ENCODE measurements around the gene OSBPL10. TPM values are rescaled to one million over a fixed set of nuclear protein-coding genes. Genes with fewer than 3 reads are reported as not detected.

Gene OSBPL10
- total RNA-seq, 1 experiment from 2014 or later: 74.7 TPM

GRCh38 chr3:31696009-31696297, 285.1 kb downstream of the OSBPL10 start:
- Mint-ChIP-seq H3K27me3 (ENCODE audit: unreplicated experiment) (no peaks in the 10 kb centered on the region), H3K4me1 (ENCODE audit: low read depth, unreplicated experiment) (peaks cover 7% of the 10 kb centered on the region), H3K9me3 (ENCODE audit: low read depth, unreplicated experiment) (peaks cover 3% of the 10 kb centered on the region), H3K27ac (ENCODE audit: unreplicated experiment) (no peak overlapping the region), H3K36me3 (ENCODE audit: insufficient read depth, unreplicated experiment) (peaks cover 11% of the 10 kb centered on the region), H3K4me3 (ENCODE audit: low read depth, unreplicated experiment) (no peak overlapping the region)
- CTCF ChIA-PET: no interaction called here
- no TSS peak for BruUV-seq (replicated peaks)
- TF ChIP-seq, protein P1, sequence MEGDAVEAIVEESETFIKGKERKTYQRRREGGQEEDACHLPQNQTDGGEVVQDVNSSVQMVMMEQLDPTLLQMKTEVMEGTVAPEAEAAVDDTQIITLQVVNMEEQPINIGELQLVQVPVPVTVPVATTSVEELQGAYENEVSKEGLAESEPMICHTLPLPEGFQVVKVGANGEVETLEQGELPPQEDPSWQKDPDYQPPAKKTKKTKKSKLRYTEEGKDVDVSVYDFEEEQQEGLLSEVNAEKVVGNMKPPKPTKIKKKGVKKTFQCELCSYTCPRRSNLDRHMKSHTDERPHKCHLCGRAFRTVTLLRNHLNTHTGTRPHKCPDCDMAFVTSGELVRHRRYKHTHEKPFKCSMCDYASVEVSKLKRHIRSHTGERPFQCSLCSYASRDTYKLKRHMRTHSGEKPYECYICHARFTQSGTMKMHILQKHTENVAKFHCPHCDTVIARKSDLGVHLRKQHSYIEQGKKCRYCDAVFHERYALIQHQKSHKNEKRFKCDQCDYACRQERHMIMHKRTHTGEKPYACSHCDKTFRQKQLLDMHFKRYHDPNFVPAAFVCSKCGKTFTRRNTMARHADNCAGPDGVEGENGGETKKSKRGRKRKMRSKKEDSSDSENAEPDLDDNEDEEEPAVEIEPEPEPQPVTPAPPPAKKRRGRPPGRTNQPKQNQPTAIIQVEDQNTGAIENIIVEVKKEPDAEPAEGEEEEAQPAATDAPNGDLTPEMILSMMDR (IDR thresholded peaks at IDR 0.05; ENCODE audit: unreplicated experiment): no peak
- intact Hi-C loops (cut with micrococcal nuclease; ENCODE audit: unreplicated experiment): no loop called here
- no peak for DNase-seq

GRCh38 chr3:31695280-31696008, 285.6 kb downstream of the OSBPL10 start:
- no peak overlapping the region for H3K4me3 Mint-ChIP-seq (ENCODE audit: low read depth, unreplicated experiment)
- TF ChIP-seq, protein P1 (IDR thresholded peaks at IDR 0.05; ENCODE audit: unreplicated experiment): peak; percentile 24
- peaks cover 3% of the 10 kb centered on the region for H3K9me3 Mint-ChIP-seq (ENCODE audit: low read depth, unreplicated experiment)
- no peaks in the 10 kb centered on the region for H3K27me3 Mint-ChIP-seq (ENCODE audit: unreplicated experiment)
- H3K4me1 Mint-ChIP-seq (ENCODE audit: low read depth, unreplicated experiment): peaks cover 7% of the 10 kb centered on the region
- peaks cover 9% of the 10 kb centered on the region for H3K36me3 Mint-ChIP-seq (ENCODE audit: insufficient read depth, unreplicated experiment)
- CTCF ChIA-PET: no interaction called here
- no peak overlapping the region for H3K27ac Mint-ChIP-seq (ENCODE audit: unreplicated experiment)
- intact Hi-C loops (cut with micrococcal nuclease; ENCODE audit: unreplicated experiment): no loop called here
- peak; percentile 9 for DNase-seq
- no TSS peak for BruUV-seq (replicated peaks)

DNA sequence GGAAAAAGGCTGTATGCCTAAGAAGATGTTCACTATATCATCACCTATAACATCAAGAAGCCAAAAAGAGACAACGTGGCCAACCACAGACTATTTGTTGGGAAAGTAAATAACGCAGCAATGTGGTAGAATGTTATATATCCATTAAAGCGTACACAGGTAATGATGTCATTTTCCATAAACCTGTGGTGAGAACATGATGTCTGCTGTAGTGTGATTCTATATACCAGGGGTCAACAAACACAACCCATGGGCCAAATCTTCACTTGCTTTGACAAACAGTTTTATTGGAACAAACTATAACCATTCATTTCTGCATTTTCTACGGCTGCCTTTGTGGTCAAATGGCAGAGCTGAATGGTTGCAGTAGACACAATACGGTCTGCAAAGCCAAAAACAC, 287.7 kb downstream of the OSBPL10 start:
- Mint-ChIP-seq H3K4me3 (ENCODE audit: low read depth, unreplicated experiment) (no peak overlapping the region), H3K27me3 (ENCODE audit: unreplicated experiment) (no peaks in the 10 kb centered on the region), H3K4me1 (ENCODE audit: low read depth, unreplicated experiment) (no peaks in the 10 kb centered on the region), H3K36me3 (ENCODE audit: insufficient read depth, unreplicated experiment) (no peaks in the 10 kb centered on the region), H3K27ac (ENCODE audit: unreplicated experiment) (no peak overlapping the region), H3K9me3 (ENCODE audit: low read depth, unreplicated experiment) (no peaks in the 10 kb centered on the region)
- intact Hi-C loops (cut with micrococcal nuclease; ENCODE audit: unreplicated experiment): no loop called here
- CTCF ChIA-PET: no interaction called here
- BruUV-seq (replicated peaks): no TSS peak
- no peak for DNase-seq
- TF ChIP-seq, protein P1 (IDR thresholded peaks at IDR 0.05; ENCODE audit: unreplicated experiment): no peak

DNA sequence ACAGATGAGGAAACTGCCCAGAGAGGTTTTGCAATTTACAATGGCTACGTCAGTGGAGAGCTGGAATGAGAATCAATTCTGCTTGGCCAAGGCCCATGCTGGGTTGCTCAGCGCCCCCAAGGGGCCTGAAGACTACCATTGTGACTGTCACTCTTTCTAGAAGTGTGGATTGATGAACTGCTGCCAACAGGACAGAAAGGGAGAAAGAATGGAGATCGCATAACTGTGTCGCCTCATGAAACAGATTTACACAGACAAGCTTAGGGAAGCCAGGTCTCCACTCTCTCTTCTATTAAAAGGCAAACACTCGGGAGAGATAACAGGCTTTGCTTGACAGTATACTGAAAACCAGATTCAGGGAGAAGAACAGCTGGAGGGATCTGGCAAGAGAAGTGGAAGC, 288.3 kb downstream of the OSBPL10 start:
- TF ChIP-seq, protein P1 (IDR thresholded peaks at IDR 0.05; ENCODE audit: unreplicated experiment): no peak
- Mint-ChIP-seq H3K27me3 (ENCODE audit: unreplicated experiment) (no peaks in the 10 kb centered on the region), H3K9me3 (ENCODE audit: low read depth, unreplicated experiment) (no peaks in the 10 kb centered on the region), H3K4me1 (ENCODE audit: low read depth, unreplicated experiment) (no peaks in the 10 kb centered on the region), H3K36me3 (ENCODE audit: insufficient read depth, unreplicated experiment) (no peaks in the 10 kb centered on the region), H3K4me3 (ENCODE audit: low read depth, unreplicated experiment) (no peak overlapping the region), H3K27ac (ENCODE audit: unreplicated experiment) (no peak overlapping the region)
- intact Hi-C loops (cut with micrococcal nuclease; ENCODE audit: unreplicated experiment): no loop called here
- CTCF ChIA-PET: no interaction called here
- DNase-seq: no peak
- BruUV-seq (replicated peaks): no TSS peak
